ENCODE data around the gene ROGDI. TPM values are rescaled to one million over a fixed set of nuclear protein-coding genes. Genes with fewer than 3 reads are reported as not detected.

Gene ROGDI
- total and polyA plus RNA-seq, 4 donors = 11.4 to 42.9 (median 19.3) TPM

- no peak for ATAC-seq (ENCODE audit: low FRiP score)
Observed at GRCh38 chr16:4826526-4826925, 24.1 kb upstream of the ROGDI start.

DNA sequence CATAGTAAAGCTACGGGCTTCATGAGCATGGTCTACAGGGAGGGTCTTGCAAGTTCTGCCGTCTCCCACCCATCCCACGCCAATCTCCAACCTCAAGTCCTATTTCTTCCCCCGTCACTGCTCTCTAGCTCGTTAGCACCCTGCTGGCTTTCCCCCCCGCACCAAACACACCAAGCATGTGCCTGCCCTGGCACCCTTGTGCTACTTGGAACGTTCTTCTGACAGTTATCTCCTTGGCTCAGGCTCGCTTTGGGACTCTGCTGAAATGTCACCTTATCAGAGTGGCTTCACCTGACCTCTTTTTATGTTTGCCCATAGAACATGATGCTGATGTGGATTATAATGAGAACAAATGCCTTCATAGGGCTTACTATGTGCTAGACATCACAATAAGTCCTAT, 22.8 kb upstream of the ROGDI start:
- DNase-seq (no peak), ATAC-seq (ENCODE audit: low FRiP score) (no peak)
- 79 to 82% methylated on average over 8 of the region's 8 CpGs for WGBS, 2 donors
- Histone ChIP-seq H3K9me3 (ENCODE audit: control insufficient read depth, low read length) (no peaks in the 10 kb centered on the region), H3K27ac (ENCODE audit: low read depth in 1 of 2, low read length in 2 of 2) (no peak overlapping the region), H3K4me3 (ENCODE audit: low read length in 2 of 2) (no peak overlapping the region), H3K4me1 (ENCODE audit: control insufficient read depth in 1 of 2, insufficient read depth in 2 of 2, low read length in 2 of 2) (no peaks in the 10 kb centered on the region), H3K27me3 (ENCODE audit: control insufficient read depth in 1 of 2, insufficient read depth in 2 of 2, low read length in 1 of 2) (no peaks in the 10 kb centered on the region), H3K36me3 (ENCODE audit: control insufficient read depth in 1 of 2, insufficient read depth in 2 of 2, low read length in 1 of 2) (peaks cover 3 to 15% of the 10 kb centered on the region in 2 donors)
- intact Hi-C loops (cut with DNase I) = no loop called here

More at GRCh38 chr16:4826526-4826925, 24.1 kb upstream of the ROGDI start:
- Histone ChIP-seq H3K9me3 (ENCODE audit: control insufficient read depth, low read length) (no peaks in the 10 kb centered on the region), H3K4me1 (ENCODE audit: control insufficient read depth in 1 of 2, insufficient read depth in 2 of 2, low read length in 2 of 2) (no peaks in the 10 kb centered on the region), H3K27ac (ENCODE audit: low read depth in 1 of 2, low read length in 2 of 2) (no peak overlapping the region), H3K27me3 (ENCODE audit: control insufficient read depth in 1 of 2, insufficient read depth in 2 of 2, low read length in 1 of 2) (no peaks in the 10 kb centered on the region), H3K4me3 (ENCODE audit: low read length in 2 of 2) (no peak overlapping the region), H3K36me3 (ENCODE audit: control insufficient read depth in 1 of 2, insufficient read depth in 2 of 2, low read length in 1 of 2) (peaks cover 11 to 16% of the 10 kb centered on the region in 2 donors)
- no peak for DNase-seq
- intact Hi-C loops (cut with DNase I) = no loop called here
- WGBS, 2 donors = 90 to 92% methylated on average over 4 of the region's 4 CpGs

GRCh38 chr16:4820652-4821051, 18.2 kb upstream of the ROGDI start:
- H3K27me3 ChIP-seq (ENCODE audit: control insufficient read depth in 1 of 2, insufficient read depth in 2 of 2, low read length in 1 of 2) = no peaks in the 10 kb centered on the region
- no peak overlapping the region for H3K4me3 ChIP-seq (ENCODE audit: low read length in 2 of 2)
- DNase-seq (no peak), ATAC-seq (ENCODE audit: low FRiP score) (no peak)
- intact Hi-C loops (cut with DNase I) = no loop called here
- WGBS, 2 donors = 70 to 78% methylated on average over 6 of the region's 6 CpGs
- H3K9me3 ChIP-seq (ENCODE audit: control insufficient read depth, low read length) = no peaks in the 10 kb centered on the region
- H3K27ac ChIP-seq (ENCODE audit: low read depth in 1 of 2, low read length in 2 of 2) = no peak overlapping the region
- no peaks in the 10 kb centered on the region for H3K4me1 ChIP-seq (ENCODE audit: control insufficient read depth in 1 of 2, insufficient read depth in 2 of 2, low read length in 2 of 2)
- H3K36me3 ChIP-seq (ENCODE audit: control insufficient read depth in 1 of 2, insufficient read depth in 2 of 2, low read length in 1 of 2) = peaks cover 3 to 14% of the 10 kb centered on the region in 2 donors

DNA sequence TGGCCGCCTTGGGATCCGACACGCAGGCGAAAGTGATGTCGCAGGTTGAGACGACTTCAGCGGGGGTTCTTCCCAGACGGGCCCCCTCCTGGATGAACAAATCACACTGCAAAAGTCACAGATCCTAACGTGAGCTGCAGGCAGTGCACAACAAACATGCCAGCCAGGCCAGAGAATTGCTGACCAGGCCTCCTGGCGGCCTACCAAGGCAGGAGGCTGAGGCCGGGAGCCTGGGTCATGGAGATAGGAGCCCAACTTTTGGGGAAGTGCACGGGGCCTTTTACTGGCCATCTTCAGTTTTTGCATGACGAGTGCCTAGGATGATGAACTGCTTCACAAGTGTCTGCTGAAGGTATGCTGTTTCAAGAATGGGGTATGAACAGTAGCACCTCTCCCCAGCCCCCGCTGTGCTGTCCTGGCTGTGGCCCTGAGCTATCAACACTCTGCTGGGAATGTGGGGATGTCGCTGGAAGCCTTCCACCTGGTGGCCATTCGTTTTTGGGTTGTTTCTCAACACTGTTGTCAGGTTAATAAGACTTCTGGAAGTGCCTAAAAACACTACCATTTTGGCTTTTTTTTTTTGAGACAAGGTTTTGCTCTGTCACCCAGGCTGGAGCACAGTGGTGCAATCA, 12.2 kb upstream of the ROGDI start:
- intact Hi-C loops (cut with DNase I) = no loop called here

DNA sequence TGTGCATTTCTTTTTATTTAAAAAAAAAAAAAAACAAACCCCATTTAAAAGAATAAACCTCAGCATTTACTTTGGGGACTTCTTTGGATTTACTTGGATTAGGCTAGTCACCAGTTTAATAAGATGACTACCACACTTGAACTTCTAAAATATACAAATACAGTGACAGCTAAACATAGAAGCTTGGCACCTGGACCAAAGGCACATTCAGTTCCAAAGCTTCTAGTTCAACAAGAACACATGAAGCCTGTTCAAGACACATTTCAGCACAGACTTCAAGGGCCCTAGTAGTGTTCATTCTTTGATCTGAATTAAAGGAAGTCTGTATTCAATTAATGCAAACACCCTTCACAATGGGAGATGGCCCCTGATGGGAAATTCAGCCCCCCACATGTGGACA, 11.6 kb upstream of the ROGDI start:
- H3K4me3 ChIP-seq (ENCODE audit: low read length in 2 of 2) = no peak overlapping the region

More for the DNA sequence above, 12.2 kb upstream of the ROGDI start:
- Histone ChIP-seq H3K4me3 (ENCODE audit: low read length in 2 of 2) (no peak overlapping the region), H3K36me3 (ENCODE audit: control insufficient read depth in 1 of 2, insufficient read depth in 2 of 2, low read length in 1 of 2) (peaks cover 0 to 4% of the 10 kb centered on the region in 2 donors), H3K9me3 (ENCODE audit: control insufficient read depth, low read length) (no peaks in the 10 kb centered on the region), H3K27me3 (ENCODE audit: control insufficient read depth in 1 of 2, insufficient read depth in 2 of 2, low read length in 1 of 2) (no peaks in the 10 kb centered on the region), H3K4me1 (ENCODE audit: control insufficient read depth in 1 of 2, insufficient read depth in 2 of 2, low read length in 2 of 2) (no peaks in the 10 kb centered on the region), H3K27ac (ENCODE audit: low read depth in 1 of 2, low read length in 2 of 2) (no peak overlapping the region)
- DNase-seq (no peak), ATAC-seq (ENCODE audit: low FRiP score) (no peak)
- WGBS, 2 donors = 80% methylated on average over 16 of the region's 16 CpGs

GRCh38 chr16:4813251-4814003, 11.0 kb upstream of the ROGDI start:
- ATAC-seq (ENCODE audit: low FRiP score) (no peak), DNase-seq (no peak)
- no peak overlapping the region for H3K27ac ChIP-seq (ENCODE audit: low read depth in 1 of 2, low read length in 2 of 2)
- intact Hi-C loops (cut with DNase I) = no loop called here
- H3K4me3 ChIP-seq (ENCODE audit: low read length in 2 of 2) = no peak overlapping the region
- H3K9me3 ChIP-seq (ENCODE audit: control insufficient read depth, low read length) = no peaks in the 10 kb centered on the region
- WGBS, 2 donors = 95 to 98% methylated on average over 16 of the region's 16 CpGs
- H3K4me1 ChIP-seq (ENCODE audit: control insufficient read depth in 1 of 2, insufficient read depth in 2 of 2, low read length in 2 of 2) = no peaks in the 10 kb centered on the region
- no peaks in the 10 kb centered on the region for H3K27me3 ChIP-seq (ENCODE audit: control insufficient read depth in 1 of 2, insufficient read depth in 2 of 2, low read length in 1 of 2)
- peaks cover 0 to 4% of the 10 kb centered on the region in 2 donors for H3K36me3 ChIP-seq (ENCODE audit: control insufficient read depth in 1 of 2, insufficient read depth in 2 of 2, low read length in 1 of 2)

More for the DNA sequence above, 11.6 kb upstream of the ROGDI start:
- Histone ChIP-seq H3K4me1 (ENCODE audit: control insufficient read depth in 1 of 2, insufficient read depth in 2 of 2, low read length in 2 of 2) (no peaks in the 10 kb centered on the region), H3K9me3 (ENCODE audit: control insufficient read depth, low read length) (no peaks in the 10 kb centered on the region), H3K27ac (ENCODE audit: low read depth in 1 of 2, low read length in 2 of 2) (no peak overlapping the region), H3K27me3 (ENCODE audit: control insufficient read depth in 1 of 2, insufficient read depth in 2 of 2, low read length in 1 of 2) (no peaks in the 10 kb centered on the region), H3K36me3 (ENCODE audit: control insufficient read depth in 1 of 2, insufficient read depth in 2 of 2, low read length in 1 of 2) (peaks cover 0 to 4% of the 10 kb centered on the region in 2 donors)
- intact Hi-C loops (cut with DNase I) = no loop called here
- no peak for DNase-seq
- no peak for ATAC-seq (ENCODE audit: low FRiP score)

- no peaks in the 10 kb centered on the region for H3K36me3 ChIP-seq (ENCODE audit: control insufficient read depth in 1 of 2, insufficient read depth in 2 of 2, low read length in 1 of 2)
- intact Hi-C loops (cut with DNase I) = no loop called here
- no peaks in the 10 kb centered on the region for H3K27me3 ChIP-seq (ENCODE audit: control insufficient read depth in 1 of 2, insufficient read depth in 2 of 2, low read length in 1 of 2)
- H3K4me3 ChIP-seq (ENCODE audit: low read length in 2 of 2) = no peak overlapping the region
- DNase-seq (no peak), ATAC-seq (ENCODE audit: low FRiP score) (no peak)
- no peaks in the 10 kb centered on the region for H3K9me3 ChIP-seq (ENCODE audit: control insufficient read depth, low read length)
- WGBS, 2 donors = 86 to 88% methylated on average over 9 of the region's 9 CpGs
- no peaks in the 10 kb centered on the region for H3K4me1 ChIP-seq (ENCODE audit: control insufficient read depth in 1 of 2, insufficient read depth in 2 of 2, low read length in 2 of 2)
- H3K27ac ChIP-seq (ENCODE audit: low read depth in 1 of 2, low read length in 2 of 2) = no peak overlapping the region
Observed at GRCh38 chr16:4811773-4812172, 9.3 kb upstream of the ROGDI start.

- intact Hi-C loops (cut with DNase I) = no loop called here
- no peak overlapping the region for H3K27ac ChIP-seq (ENCODE audit: low read depth in 1 of 2, low read length in 2 of 2)
- no peak for ATAC-seq (ENCODE audit: low FRiP score)
Observed at GRCh38 chr16:4811242-4811641, 8.8 kb upstream of the ROGDI start.

DNA sequence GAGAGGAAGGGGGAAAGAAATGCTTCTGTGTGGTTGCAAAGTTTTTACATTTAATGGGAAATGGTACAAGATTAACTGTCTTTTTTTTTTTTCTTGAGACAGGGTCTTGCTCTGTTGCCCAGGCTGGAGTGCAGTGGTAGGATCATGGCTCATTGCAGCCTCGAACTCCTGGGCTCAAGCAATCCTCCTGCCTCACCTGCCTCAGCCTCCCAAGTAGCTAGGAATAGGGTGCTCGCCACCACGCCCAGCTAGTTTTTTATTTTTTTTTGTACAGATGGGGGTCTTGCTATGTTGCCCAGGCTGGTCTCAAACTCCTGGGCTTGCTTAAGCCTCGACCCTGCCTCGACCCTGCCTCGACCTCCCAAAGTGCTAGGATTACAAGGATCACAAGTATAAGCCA, 3.8 kb upstream of the ROGDI start:
- 95 to 96% methylated on average over 5 to 6 of the region's 6 CpGs for WGBS, 2 donors
- intact Hi-C loops (cut with DNase I) = no loop called here

More at GRCh38 chr16:4811242-4811641, 8.8 kb upstream of the ROGDI start:
- WGBS, 2 donors = 95 to 98% methylated on average over 3 of the region's 3 CpGs
- Histone ChIP-seq H3K4me1 (ENCODE audit: control insufficient read depth in 1 of 2, insufficient read depth in 2 of 2, low read length in 2 of 2) (no peaks in the 10 kb centered on the region), H3K36me3 (ENCODE audit: control insufficient read depth in 1 of 2, insufficient read depth in 2 of 2, low read length in 1 of 2) (no peaks in the 10 kb centered on the region), H3K9me3 (ENCODE audit: control insufficient read depth, low read length) (no peaks in the 10 kb centered on the region), H3K4me3 (ENCODE audit: low read length in 2 of 2) (no peak overlapping the region), H3K27me3 (ENCODE audit: control insufficient read depth in 1 of 2, insufficient read depth in 2 of 2, low read length in 1 of 2) (no peaks in the 10 kb centered on the region)
- DNase-seq = no peak

More for the DNA sequence above, 3.8 kb upstream of the ROGDI start:
- H3K4me1 ChIP-seq (ENCODE audit: control insufficient read depth in 1 of 2, insufficient read depth in 2 of 2, low read length in 2 of 2) = no peaks in the 10 kb centered on the region
- no peak for DNase-seq
- H3K27me3 ChIP-seq (ENCODE audit: control insufficient read depth in 1 of 2, insufficient read depth in 2 of 2, low read length in 1 of 2) = no peaks in the 10 kb centered on the region
- no peak overlapping the region for H3K27ac ChIP-seq (ENCODE audit: low read depth in 1 of 2, low read length in 2 of 2)
- H3K4me3 ChIP-seq (ENCODE audit: low read length in 2 of 2) = no peak overlapping the region
- no peak for ATAC-seq (ENCODE audit: low FRiP score)
- no peaks in the 10 kb centered on the region for H3K9me3 ChIP-seq (ENCODE audit: control insufficient read depth, low read length)
- peaks cover 0 to 2% of the 10 kb centered on the region in 2 donors for H3K36me3 ChIP-seq (ENCODE audit: control insufficient read depth in 1 of 2, insufficient read depth in 2 of 2, low read length in 1 of 2)

All from aorta (tissue), 5 donors.